ENCODE measurements around the gene PLEKHF1. TPM values are rescaled to one million over a fixed set of nuclear protein-coding genes. Genes with fewer than 3 reads are reported as not detected.

PLEKHF1 gene
- total RNA-seq (2022; extraction: Qiagen RNA extraction; ENCODE audit: low read depth) = 7.2 to 11.2 TPM (median 10.0 TPM) in 5 replicates

GRCh38 chr19:29665215-29665825 lies at the start of gene PLEKHF1:
Gene PLEKHF1 (plus strand): TSS chr19:29665461. CDS start chr19:29673840, 8,379 bp downstream.

GRCh38 chr19:29714953-29715700 lies 49.9 kb downstream of the PLEKHF1 start, which contains the start of gene C19orf12:
Gene C19orf12 (minus strand): TSS chr19:29715261. CDS start chr19:29708413, 6,848 bp downstream.

Other genes with a start within 250 kb of the PLEKHF1 start
- not detected in 5 replicates for gene VSTM2B, start 139.5 kb upstream of the PLEKHF1 start, total RNA-seq (2022; extraction: Qiagen RNA extraction; ENCODE audit: low read depth)
- 182 to 226 TPM (median 197 TPM) in 5 replicates for gene POP4, start 59.2 kb upstream of the PLEKHF1 start, total RNA-seq (2022; extraction: Qiagen RNA extraction; ENCODE audit: low read depth)
- gene C19orf12, start 49.8 kb downstream of the PLEKHF1 start, total RNA-seq (2022; extraction: Qiagen RNA extraction; ENCODE audit: low read depth) = 38.0 to 50.7 TPM (median 47.0 TPM) in 5 replicates
- gene CCNE1, start 146.5 kb downstream of the PLEKHF1 start, total RNA-seq (2022; extraction: Qiagen RNA extraction; ENCODE audit: low read depth) = 23.7 to 26.5 TPM (median 25.2 TPM) in 5 replicates

Measured in A549 treated with CpdA at 1 μM for 4 hours (cell line).